GM23338 (cell line): Measurements from ENCODE around the gene STKLD1.

ENCODE experiments used
- CREB1 ChIP-seq: fragments of 250-450 bp; sonication (Bioruptor Pico); IDR thresholded peaks from 2 replicates; pipeline ENCODE4 v1.5.0; 2020; ENCODE audit warnings: low read depth, mild to moderate bottlenecking, moderate library complexity
- EZH2 ChIP-seq: fragments of 200-600 bp; sonication (generic); IDR thresholded peaks from one replicate; pipeline ENCODE4 v1.8.0; 2017; ENCODE audit warnings: antibody characterized with exemption, mild to moderate bottlenecking, low read depth; ENCODE audit not compliant: unreplicated experiment
- NANOG ChIP-seq: IDR thresholded peaks from 2 replicates; pipeline ENCODE4 v1.6.1; 2016; ENCODE audit warnings: antibody characterized with exemption, borderline replicate concordance
- POLR2AphosphoS5 ChIP-seq: IDR thresholded peaks from 2 replicates; pipeline ENCODE4 v1.6.1; 2016; ENCODE audit warnings: antibody characterized with exemption, low read depth
- ZNF114 ChIP-seq: fragments of 250-450 bp; sonication (Bioruptor Pico); IDR thresholded peaks from 2 replicates; pipeline ENCODE4 v1.5.0; 2020; ENCODE audit warnings: mild to moderate bottlenecking, moderate library complexity
- TF ChIP-seq, protein P1 (sequence below), 2 experiments: fragments of 200-600 bp in 1 of 2; sonication (generic) in 1 of 2; conservative IDR thresholded peaks; 2 replicates each; pipeline versions ENCODE4 v1.5.1 to v1.6.1; 2016 to 2017; ENCODE audit warnings: antibody characterized with exemption in 2 of 2, low read depth in 2 of 2, mild to moderate bottlenecking in 2 of 2, moderate library complexity in 1 of 2
- TF ChIP-seq, protein P2 (sequence below): IDR thresholded peaks from one replicate; pipeline ENCODE4 v1.6.1; 2018; ENCODE audit warnings: antibody characterized with exemption; ENCODE audit not compliant: unreplicated experiment

DNA sequence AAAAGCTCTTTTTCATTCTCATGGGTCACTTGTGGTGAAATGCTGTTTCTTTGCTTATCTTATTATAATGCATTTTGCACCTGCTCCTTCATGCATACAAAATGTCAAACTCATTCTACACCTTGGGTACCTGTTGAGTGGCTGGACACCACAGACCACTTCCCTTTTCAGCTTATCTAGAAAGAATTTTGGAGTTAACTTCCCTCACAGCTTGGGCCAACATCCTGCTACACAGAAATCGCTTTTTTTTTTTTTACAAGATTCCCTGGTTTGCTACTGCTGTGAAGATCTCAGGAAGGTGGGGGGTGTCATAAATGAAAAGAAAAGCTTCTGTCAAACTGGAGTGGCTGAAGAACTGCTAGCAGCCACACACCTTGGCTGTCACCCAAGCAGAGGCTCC, 39.0 kb downstream of the STKLD1 start:
- TF ChIP-seq, protein P1, sequence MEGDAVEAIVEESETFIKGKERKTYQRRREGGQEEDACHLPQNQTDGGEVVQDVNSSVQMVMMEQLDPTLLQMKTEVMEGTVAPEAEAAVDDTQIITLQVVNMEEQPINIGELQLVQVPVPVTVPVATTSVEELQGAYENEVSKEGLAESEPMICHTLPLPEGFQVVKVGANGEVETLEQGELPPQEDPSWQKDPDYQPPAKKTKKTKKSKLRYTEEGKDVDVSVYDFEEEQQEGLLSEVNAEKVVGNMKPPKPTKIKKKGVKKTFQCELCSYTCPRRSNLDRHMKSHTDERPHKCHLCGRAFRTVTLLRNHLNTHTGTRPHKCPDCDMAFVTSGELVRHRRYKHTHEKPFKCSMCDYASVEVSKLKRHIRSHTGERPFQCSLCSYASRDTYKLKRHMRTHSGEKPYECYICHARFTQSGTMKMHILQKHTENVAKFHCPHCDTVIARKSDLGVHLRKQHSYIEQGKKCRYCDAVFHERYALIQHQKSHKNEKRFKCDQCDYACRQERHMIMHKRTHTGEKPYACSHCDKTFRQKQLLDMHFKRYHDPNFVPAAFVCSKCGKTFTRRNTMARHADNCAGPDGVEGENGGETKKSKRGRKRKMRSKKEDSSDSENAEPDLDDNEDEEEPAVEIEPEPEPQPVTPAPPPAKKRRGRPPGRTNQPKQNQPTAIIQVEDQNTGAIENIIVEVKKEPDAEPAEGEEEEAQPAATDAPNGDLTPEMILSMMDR (conservative IDR thresholded peaks at IDR 0.05; ENCODE audit: low read depth in 2 of 2): no peak
- TF ChIP-seq POLR2AphosphoS5 (no peak), ZNF114 (CRISPR knock-in tag) (no peak), EZH2 (no peak), NANOG (no peak), CREB1 (CRISPR knock-in tag) (no peak)
- TF ChIP-seq, protein P2, sequence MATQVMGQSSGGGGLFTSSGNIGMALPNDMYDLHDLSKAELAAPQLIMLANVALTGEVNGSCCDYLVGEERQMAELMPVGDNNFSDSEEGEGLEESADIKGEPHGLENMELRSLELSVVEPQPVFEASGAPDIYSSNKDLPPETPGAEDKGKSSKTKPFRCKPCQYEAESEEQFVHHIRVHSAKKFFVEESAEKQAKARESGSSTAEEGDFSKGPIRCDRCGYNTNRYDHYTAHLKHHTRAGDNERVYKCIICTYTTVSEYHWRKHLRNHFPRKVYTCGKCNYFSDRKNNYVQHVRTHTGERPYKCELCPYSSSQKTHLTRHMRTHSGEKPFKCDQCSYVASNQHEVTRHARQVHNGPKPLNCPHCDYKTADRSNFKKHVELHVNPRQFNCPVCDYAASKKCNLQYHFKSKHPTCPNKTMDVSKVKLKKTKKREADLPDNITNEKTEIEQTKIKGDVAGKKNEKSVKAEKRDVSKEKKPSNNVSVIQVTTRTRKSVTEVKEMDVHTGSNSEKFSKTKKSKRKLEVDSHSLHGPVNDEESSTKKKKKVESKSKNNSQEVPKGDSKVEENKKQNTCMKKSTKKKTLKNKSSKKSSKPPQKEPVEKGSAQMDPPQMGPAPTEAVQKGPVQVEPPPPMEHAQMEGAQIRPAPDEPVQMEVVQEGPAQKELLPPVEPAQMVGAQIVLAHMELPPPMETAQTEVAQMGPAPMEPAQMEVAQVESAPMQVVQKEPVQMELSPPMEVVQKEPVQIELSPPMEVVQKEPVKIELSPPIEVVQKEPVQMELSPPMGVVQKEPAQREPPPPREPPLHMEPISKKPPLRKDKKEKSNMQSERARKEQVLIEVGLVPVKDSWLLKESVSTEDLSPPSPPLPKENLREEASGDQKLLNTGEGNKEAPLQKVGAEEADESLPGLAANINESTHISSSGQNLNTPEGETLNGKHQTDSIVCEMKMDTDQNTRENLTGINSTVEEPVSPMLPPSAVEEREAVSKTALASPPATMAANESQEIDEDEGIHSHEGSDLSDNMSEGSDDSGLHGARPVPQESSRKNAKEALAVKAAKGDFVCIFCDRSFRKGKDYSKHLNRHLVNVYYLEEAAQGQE: no peak
